Mucosa of rectum (tissue), 2 donors: Measurements from ENCODE around the gene NPW.

Experiments used
- H3K27ac ChIP-seq, 2 donors: one replicate each; pipeline ENCODE4 v1.7.0; 2013; ENCODE audit warnings: inconsistent platforms in 2 of 2, low read depth in 2 of 2, low read length in 2 of 2
- H3K27me3 ChIP-seq, 2 donors: one replicate each; pipeline ENCODE4 v1.7.0; 2013; ENCODE audit warnings: low read length in 2 of 2; ENCODE audit not compliant: control insufficient read depth in 2 of 2, insufficient read depth in 2 of 2
- H3K36me3 ChIP-seq, 2 donors: one replicate each; pipeline ENCODE4 v1.7.0; 2013; ENCODE audit warnings: low read length in 2 of 2; ENCODE audit not compliant: control insufficient read depth in 2 of 2, insufficient read depth in 2 of 2
- H3K4me1 ChIP-seq, 2 donors: one replicate each; pipeline ENCODE4 v1.7.0; 2013; ENCODE audit warnings: low read length in 2 of 2, mild to moderate bottlenecking in 1 of 2; ENCODE audit not compliant: control insufficient read depth in 2 of 2, insufficient read depth in 2 of 2
- H3K4me3 ChIP-seq, 2 donors: one replicate each; pipeline ENCODE4 v1.7.0; 2013; ENCODE audit warnings: low read length in 2 of 2
- H3K9ac ChIP-seq, 2 donors: one replicate each; pipeline ENCODE4 v1.7.0; 2013; ENCODE audit warnings: low read length in 2 of 2, low read depth in 1 of 2, mild to moderate bottlenecking in 1 of 2
- H3K9me3 ChIP-seq, 2 donors: one replicate each; pipeline ENCODE4 v1.7.0; 2013; ENCODE audit warnings: low read length in 2 of 2; ENCODE audit not compliant: control insufficient read depth in 2 of 2
- donor health status: healthy.
- donor health status: Normal muscosa, but diverticular disease.

The NPW gene

DNA sequence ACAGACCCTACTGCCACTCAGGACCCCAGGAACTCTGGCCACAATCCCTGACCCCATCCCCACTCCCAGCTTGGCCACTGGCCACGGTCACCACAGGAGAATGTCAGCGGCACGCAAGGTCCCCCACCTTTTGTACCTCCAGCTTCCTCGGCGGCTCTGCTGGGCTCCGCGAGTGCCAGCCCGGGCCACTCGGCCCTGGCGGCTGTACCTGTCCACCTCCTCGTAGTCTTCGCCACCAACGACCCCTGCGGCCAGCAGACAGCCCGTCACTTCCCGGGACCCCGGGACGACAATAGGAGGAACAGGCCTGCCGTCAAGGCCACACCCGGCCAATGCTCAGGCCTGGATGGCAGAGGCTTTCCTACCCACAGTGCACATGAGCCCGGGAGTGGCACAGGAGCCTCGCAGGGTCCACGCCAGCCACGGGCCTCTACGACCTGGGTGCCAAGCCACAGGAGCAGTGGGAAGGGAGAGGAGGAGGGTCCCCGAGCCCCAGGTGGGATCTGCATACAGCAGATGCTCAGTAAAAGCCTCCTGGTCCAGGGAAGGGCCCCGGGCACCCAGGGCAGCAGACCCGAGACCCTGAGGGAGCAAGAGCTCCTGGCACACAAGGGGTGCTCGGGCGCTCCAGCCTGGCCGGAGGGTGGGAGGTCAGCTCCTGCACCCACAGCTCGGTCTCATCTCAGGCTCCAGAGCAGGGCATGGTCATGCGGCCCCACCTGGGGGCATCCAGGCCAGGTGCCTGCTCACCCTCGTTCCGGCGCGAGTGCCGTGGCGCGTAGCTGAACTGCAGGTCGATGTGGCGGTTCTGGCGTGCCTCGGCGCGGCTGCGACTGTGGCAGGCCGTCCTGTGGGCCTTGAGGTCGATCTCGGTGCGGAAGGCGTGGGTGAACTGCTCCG lies 17.9 kb upstream of the NPW start:
- no peaks in the 10 kb centered on the region for H3K27me3 ChIP-seq
- H3K36me3 ChIP-seq, result peaks cover 45 to 48% of the 10 kb centered on the region in 2 donors
- no peaks in the 10 kb centered on the region for H3K9me3 ChIP-seq
- H3K9ac ChIP-seq, result no peak overlapping the region
- H3K27ac ChIP-seq, result no peak overlapping the region
- H3K4me3 ChIP-seq, result no peak overlapping the region
- H3K4me1 ChIP-seq, result peaks cover 11 to 19% of the 10 kb centered on the region in 2 donors

- no peaks in the 10 kb centered on the region for H3K27me3 ChIP-seq
- H3K4me3 ChIP-seq, result no peak overlapping the region
- no peak overlapping the region for H3K27ac ChIP-seq
- H3K9me3 ChIP-seq, result no peaks in the 10 kb centered on the region
- H3K9ac ChIP-seq, result no peak overlapping the region
- H3K36me3 ChIP-seq, result peaks cover 42 to 44% of the 10 kb centered on the region in 2 donors
- H3K4me1 ChIP-seq, result peaks cover 18 to 19% of the 10 kb centered on the region in 2 donors
Observed at GRCh38 chr16:2002406-2003230, 17.0 kb upstream of the NPW start.

- H3K9ac ChIP-seq, result peak overlapping the region in 1 of 2 donors; percentile 45
- H3K36me3 ChIP-seq, result peaks cover 37 to 39% of the 10 kb centered on the region in 2 donors
- H3K4me3 ChIP-seq, result no peak overlapping the region
- peaks cover 25 to 26% of the 10 kb centered on the region in 2 donors for H3K4me1 ChIP-seq
- H3K27ac ChIP-seq, result peak overlapping the region in 1 of 2 donors; percentile 71
- H3K27me3 ChIP-seq, result no peaks in the 10 kb centered on the region
- no peaks in the 10 kb centered on the region for H3K9me3 ChIP-seq
Observed at GRCh38 chr16:2003231-2003826, 16.3 kb upstream of the NPW start.

- H3K27ac ChIP-seq, result peak overlapping the region in 1 of 2 donors; percentile 71
- peaks cover 34 to 35% of the 10 kb centered on the region in 2 donors for H3K36me3 ChIP-seq
- H3K27me3 ChIP-seq, result no peaks in the 10 kb centered on the region
- H3K9me3 ChIP-seq, result no peaks in the 10 kb centered on the region
- H3K4me1 ChIP-seq, result peaks cover 32 to 33% of the 10 kb centered on the region in 2 donors
- peak overlapping the region in 1 of 2 donors; percentile 45 for H3K9ac ChIP-seq
- peak overlapping the region; percentile 20 to 22 for H3K4me3 ChIP-seq
Observed at GRCh38 chr16:2003827-2004641, 15.6 kb upstream of the NPW start.

DNA sequence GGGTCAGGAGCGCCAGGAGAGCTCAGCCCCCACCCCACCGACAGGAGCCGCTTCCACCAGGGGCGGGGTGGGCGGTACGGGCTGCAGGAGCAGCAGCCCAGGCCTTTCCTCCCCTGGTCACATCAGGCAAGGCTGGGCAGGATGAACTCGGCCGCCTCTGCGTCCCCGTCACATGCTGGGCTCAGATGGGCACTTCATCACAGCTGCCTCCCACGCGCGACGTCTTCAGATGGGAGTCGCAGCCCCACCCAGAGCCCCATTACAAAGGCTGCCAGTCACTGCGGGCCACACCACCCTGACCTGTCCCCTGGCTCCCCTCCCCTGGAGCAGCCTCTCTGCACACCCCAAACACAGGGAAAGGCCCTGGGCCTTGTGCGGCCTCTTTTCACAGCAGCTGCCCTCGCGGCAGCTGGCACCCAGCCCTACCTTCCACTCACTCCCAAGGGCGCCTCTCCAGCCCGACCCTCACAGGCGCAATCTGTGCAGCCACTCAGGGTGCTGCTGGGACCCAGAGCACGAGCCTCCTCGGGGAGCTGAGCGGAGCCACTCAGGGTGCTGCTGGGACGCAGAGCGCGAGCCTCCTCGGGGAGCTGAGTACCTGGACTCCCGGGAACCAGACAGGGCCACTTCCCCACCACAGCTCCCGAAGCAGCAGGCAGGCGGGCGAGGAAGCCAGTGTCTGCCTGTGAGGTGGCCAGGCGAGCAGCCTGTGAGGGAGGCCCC lies 14.6 kb upstream of the NPW start:
- no peak overlapping the region for H3K9ac ChIP-seq

DNA sequence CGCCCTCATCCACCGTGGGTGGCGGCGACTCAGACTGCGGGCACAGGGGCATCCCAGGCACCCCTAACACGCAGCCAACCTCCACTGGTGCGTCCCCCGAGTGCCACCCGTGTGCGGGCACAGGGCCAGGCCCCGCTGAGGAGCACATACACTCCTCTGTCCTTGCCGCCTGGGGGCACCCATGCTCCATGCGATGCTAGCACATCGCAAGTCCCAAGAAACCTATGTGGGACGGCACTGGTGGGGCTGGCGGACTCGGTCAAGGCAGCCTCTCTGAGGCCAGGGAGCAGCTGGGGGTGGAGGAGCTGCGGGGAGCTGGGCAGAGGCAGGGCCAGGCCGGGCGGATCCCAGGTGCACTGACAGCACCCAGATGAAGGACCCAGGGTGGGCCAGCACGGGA lies 13.9 kb upstream of the NPW start:
- Histone ChIP-seq H3K36me3 (peaks cover 21 to 24% of the 10 kb centered on the region in 2 donors), H3K4me3 (no peak overlapping the region), H3K4me1 (peaks cover 39 to 43% of the 10 kb centered on the region in 2 donors), H3K27ac (no peak overlapping the region), H3K27me3 (no peaks in the 10 kb centered on the region), H3K9me3 (no peaks in the 10 kb centered on the region), H3K9ac (no peak overlapping the region)

More for the DNA sequence above, 14.6 kb upstream of the NPW start:
- Histone ChIP-seq H3K4me3 (no peak overlapping the region), H3K27ac (peak overlapping the region in 1 of 2 donors; percentile 71), H3K9me3 (no peaks in the 10 kb centered on the region), H3K4me1 (peaks cover 33 to 36% of the 10 kb centered on the region in 2 donors), H3K27me3 (no peaks in the 10 kb centered on the region), H3K36me3 (peaks cover 26 to 30% of the 10 kb centered on the region in 2 donors)

DNA sequence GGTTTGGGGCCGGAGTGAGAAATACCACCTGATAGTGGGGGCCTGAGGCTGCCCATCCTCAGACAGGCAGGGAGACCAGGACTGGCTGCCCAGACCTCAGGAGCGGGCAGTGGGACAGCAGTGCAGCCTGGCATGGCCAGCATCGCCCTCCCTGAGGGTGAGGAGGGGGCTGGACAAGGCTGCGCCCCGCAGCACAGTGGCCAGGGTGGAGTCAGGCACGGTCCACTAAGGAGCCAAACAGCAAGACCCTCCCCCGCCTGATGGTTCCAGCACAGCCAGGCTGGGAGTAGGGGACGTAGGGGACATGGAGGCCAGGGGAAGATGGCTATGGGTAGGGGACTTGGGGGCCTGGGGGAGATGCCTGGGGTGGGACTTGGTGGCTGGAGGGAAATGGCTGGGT lies 13.3 kb upstream of the NPW start:
- H3K4me3 ChIP-seq, result no peak overlapping the region
- no peak overlapping the region for H3K9ac ChIP-seq
- peaks cover 39 to 43% of the 10 kb centered on the region in 2 donors for H3K4me1 ChIP-seq
- H3K9me3 ChIP-seq, result no peaks in the 10 kb centered on the region
- no peak overlapping the region for H3K27ac ChIP-seq
- H3K36me3 ChIP-seq, result peaks cover 16 to 18% of the 10 kb centered on the region in 2 donors
- no peaks in the 10 kb centered on the region for H3K27me3 ChIP-seq

DNA sequence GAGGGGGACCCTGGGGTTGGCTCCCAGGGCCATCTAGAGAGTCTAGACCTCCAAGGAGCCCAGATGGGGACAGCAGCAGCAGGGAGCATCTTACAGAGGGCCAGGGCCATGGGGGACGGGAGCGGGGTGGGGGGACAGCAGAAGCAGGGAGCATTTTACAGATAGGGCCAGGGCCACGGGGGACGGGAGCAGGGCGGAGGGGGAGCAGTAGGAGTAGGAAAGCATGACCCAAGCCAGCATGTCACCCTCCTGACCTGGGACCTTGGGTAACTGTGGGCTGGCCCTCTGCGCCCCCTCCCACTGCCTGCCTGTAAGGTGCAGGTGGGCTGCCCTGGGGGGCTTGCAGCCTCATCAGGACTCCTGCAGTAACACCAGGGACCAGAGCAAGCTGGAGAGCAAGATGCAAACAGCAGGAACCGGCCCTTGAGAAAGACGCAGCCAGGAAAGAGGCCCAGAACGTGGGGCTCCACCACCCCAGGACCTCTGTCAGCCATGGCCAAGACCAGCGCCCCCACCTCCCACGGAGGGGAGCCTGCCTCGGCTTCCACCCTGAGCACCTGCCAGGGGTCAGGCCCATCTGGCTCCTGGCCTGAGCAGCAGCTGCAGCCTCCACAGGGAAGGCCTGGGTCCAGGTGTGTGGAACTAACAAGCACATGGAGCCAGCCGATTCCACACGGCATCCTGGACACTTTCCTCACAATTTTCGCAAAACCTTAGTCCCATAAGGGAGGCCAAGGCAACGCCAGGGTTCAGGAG lies 12.3 kb upstream of the NPW start:
- H3K9me3 ChIP-seq, result no peaks in the 10 kb centered on the region
- peak overlapping the region in 1 of 2 donors; percentile 84 for H3K4me3 ChIP-seq
- H3K9ac ChIP-seq, result no peak overlapping the region
- no peaks in the 10 kb centered on the region for H3K27me3 ChIP-seq
- H3K36me3 ChIP-seq, result peaks cover 6 to 9% of the 10 kb centered on the region in 2 donors
- no peak overlapping the region for H3K27ac ChIP-seq
- peaks cover 39 to 43% of the 10 kb centered on the region in 2 donors for H3K4me1 ChIP-seq
